LHCN-M2 (cell line): Measurements from ENCODE around the gene PDLIM7. TPM values are rescaled to one million over a fixed set of nuclear protein-coding genes. Genes with fewer than 3 reads are reported as not detected.

Source experiments
- DNase-seq: peaks from one replicate; pipeline ENCODE4 v3.0.0-alpha.2; 2012; ENCODE audit warnings: low read depth
- total RNA-seq: library from RNA; depleted of rRNA; stranded (reverse); fragments of >200 nt; gene quantifications from 2 replicates; pipeline ENCODE4 v1.2.3, GENCODE V29; 2014

PDLIM7 gene
- total RNA-seq, 1 experiment from 2014 or later: 252 TPM

GRCh38 chr5:177458912-177459350 is 38.5 kb downstream of the PDLIM7 start:
- no peak for DNase-seq

GRCh38 chr5:177457852-177458681 is 39.3 kb downstream of the PDLIM7 start:
- no peak for DNase-seq

- peak; percentile 97 for DNase-seq
Observed at GRCh38 chr5:177456976-177457851, 40.2 kb downstream of the PDLIM7 start.

GRCh38 chr5:177456591-177456964 is 40.8 kb downstream of the PDLIM7 start:
- DNase-seq: no peak

- DNase-seq: peak; percentile 76
Observed at GRCh38 chr5:177455661-177456590, 41.5 kb downstream of the PDLIM7 start.

- peak; percentile 50 for DNase-seq
Observed at GRCh38 chr5:177455036-177455660, 42.3 kb downstream of the PDLIM7 start.

GRCh38 chr5:177454397-177455035 is 42.9 kb downstream of the PDLIM7 start:
- DNase-seq: peak; percentile 83

GRCh38 chr5:177453852-177454396 is 43.5 kb downstream of the PDLIM7 start:
- no peak for DNase-seq

GRCh38 chr5:177452688-177453638 is 44.4 kb downstream of the PDLIM7 start:
- DNase-seq: no peak

GRCh38 chr5:177450667-177451424 is 46.6 kb downstream of the PDLIM7 start:
- no peak for DNase-seq

- no peak for DNase-seq
Observed at GRCh38 chr5:177449140-177450061, 48.0 kb downstream of the PDLIM7 start.

- no peak for DNase-seq
Observed at GRCh38 chr5:177448244-177448950, 49.0 kb downstream of the PDLIM7 start.

GRCh38 chr5:177447611-177448243 is 49.7 kb downstream of the PDLIM7 start:
- DNase-seq: peak; percentile 99

GRCh38 chr5:177447066-177447610 is 50.3 kb downstream of the PDLIM7 start:
- DNase-seq: peak; percentile 48
